GM18867 (cell line): ENCODE results near the gene CLEC3B.
"Not testable (repeated sequence)": the region's sequence is repeated elsewhere in the genome, so short reads cannot be mapped to it uniquely, and the experiment has no call there.

Experiments
- ATAC-seq: cut with Tn5 transposase; IDR thresholded peaks from one replicate; pipeline ENCODE4 v1.9.1; 2021; ENCODE audit warnings: mild to moderate bottlenecking, moderate library complexity; ENCODE audit not compliant: unreplicated experiment

Gene CLEC3B

GRCh38 chr3:45064512-45065372 is 38.6 kb downstream of the CLEC3B start:
- no peak for ATAC-seq

GRCh38 chr3:45065373-45065720 is 39.2 kb downstream of the CLEC3B start:
- ATAC-seq: no peak

DNA sequence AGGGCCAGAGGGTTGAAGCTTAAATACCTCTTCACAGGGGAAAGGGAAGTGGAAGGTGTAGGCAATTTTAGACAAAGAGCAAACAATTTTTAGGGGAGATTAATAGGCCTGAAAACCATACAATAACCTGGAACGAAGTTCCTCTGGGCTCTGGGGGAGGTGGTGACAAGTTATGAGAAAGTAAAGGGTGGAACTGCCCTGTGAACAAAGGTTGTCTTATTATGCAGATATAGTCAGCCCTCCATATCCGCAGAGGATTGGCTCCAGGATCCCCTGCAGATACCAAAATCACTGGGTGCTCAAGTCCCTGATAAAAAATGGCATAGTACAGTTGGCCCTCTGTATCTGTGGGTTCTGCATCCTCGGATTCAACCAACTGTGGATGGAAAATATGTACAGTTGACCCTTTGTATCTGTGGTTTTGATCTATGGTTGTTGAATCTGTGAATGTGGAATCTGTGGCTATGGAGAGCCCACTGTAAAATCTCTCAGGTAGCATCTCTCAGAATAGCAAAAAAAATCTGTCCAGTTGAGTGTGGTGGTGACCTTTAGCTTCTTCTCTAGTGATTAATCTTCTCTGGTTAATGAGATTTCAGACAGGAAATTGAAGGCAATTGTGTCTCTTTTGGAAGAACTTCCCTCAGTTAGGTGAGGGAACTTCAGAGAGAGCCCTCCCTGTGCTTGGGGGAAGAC is 40.2 kb downstream of the CLEC3B start:
- ATAC-seq: no peak

GRCh38 chr3:45067486-45067885 is 41.4 kb downstream of the CLEC3B start:
- no peak for ATAC-seq

DNA sequence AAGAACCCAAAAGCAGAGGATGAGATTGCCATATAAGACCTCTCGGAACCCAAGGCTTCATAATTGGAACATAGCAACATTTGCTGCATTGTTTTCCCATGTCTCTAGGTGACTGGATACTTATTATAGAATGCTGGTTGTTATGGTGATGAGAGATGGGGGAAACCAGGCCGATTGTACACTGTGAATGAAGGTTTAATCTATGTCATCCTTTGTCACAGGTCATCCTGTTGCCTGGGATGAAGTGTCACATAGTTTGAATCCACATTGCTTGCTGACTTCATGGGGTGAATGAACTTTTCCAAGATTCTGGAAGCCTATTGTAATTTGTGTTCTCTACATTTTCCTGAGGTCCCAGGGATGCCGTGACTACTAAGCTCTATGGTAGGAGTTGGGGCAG is 41.8 kb downstream of the CLEC3B start:
- ATAC-seq: no peak

DNA sequence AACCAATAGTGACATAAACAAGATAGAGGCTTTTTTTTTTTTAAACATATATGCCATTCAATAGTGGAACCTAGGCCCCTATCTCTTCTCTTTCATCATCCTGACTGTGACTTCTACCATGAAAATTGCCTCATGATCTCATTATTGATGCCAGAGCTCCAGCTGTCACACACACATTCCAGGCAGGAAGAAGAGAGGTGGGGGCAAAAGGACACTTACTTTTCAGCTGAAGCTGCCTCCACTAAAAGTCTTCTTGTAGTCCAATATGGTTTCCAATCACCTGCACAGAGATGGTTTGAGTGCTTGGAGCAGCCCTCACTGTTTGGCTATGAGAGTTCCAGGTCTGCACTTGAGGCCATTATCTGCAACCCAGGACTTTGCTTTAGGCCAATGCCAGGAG is 45.0 kb downstream of the CLEC3B start:
- ATAC-seq: no peak

DNA sequence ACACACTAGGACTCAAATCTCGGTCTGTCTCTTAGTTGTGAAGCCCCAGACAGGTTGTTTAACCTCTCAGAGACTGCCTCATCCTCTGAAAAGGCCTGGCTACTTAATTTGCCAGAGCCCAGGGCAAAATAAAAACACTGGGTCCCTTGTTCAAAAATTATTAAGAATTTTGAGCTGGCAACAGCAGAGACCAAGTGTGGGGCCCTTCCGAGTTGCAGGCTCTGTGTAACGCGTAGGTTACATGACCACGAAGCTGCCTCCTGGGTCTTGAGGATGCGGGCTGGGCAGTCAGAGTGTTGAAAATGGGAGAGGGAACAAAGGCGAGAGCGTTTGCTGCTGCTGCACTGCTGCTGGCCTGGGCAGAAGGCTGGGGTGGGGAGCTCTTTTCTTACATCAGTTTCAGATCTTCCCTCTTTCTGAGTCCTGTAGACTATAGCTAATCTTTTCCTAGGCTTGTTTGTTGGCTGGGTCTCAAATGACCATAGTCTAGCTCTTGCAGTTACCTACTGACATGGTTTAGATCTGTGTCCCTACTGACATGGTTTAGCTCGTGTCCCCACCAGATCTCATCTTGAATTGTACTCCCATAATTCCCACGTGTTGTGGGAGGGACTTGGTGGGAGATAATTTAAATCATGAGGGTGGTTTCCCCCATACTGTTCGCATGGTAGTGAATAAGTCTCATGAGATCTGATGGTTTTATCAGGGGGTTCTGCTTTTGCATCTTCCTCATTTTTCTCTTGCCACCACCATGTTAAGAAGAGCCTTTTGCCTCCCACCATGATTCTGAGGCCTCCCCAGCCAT is 49.9 kb downstream of the CLEC3B start:
- ATAC-seq: no peak

DNA sequence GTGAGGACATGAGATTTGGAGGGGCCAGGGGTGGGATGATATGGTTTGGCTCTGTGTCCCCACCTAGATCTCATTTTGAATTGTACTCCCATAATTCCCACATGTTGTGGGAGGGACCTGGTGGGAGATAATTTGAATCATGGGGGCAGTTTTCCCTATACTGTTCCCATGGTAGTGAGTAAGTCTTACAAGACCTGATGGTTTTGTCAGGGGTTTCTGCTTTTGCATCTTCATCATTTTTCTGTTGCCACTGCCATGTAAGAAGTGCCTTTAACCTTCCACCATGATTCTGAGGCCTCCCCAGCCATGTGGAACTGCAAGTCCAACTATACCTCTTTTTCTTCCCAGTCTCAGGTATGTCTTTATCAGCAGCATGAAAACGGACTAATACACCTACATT is 52.2 kb downstream of the CLEC3B start:
- ATAC-seq: not testable (repeated sequence)

DNA sequence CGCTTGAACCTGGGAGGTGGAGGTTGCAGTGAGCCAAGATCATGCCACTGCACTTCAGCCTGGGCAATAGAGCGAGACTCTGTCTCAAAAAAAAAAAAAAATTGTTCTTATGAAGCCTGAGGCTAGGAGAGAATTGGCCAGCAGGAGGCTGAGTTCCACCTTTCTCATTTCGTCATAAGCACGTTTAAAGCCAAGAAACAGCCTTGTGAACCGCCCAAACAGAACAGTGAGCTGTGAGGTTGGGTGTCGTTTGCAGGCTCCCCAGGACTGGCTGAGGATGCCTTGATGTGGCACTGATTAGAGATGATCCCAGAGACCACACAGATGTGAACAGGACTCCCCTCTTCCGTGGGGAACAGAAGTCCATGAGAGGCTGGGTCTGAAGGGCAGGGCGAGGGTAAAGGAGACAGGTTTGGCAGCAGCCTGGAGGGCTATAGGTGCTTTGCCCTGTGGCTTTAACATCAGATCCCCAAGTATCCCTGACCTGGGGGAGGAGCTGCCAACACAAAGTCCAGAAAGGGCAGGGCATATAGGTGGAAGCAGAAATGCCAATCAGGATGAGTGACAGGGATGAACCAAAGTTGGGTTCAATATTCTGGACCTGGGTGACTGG is 52.9 kb downstream of the CLEC3B start:
- no peak for ATAC-seq

- no peak for ATAC-seq
Measured at GRCh38 chr3:45079715-45080114, 53.6 kb downstream of the CLEC3B start.

GRCh38 chr3:45080824-45081223 is 54.7 kb downstream of the CLEC3B start:
- ATAC-seq: no peak

DNA sequence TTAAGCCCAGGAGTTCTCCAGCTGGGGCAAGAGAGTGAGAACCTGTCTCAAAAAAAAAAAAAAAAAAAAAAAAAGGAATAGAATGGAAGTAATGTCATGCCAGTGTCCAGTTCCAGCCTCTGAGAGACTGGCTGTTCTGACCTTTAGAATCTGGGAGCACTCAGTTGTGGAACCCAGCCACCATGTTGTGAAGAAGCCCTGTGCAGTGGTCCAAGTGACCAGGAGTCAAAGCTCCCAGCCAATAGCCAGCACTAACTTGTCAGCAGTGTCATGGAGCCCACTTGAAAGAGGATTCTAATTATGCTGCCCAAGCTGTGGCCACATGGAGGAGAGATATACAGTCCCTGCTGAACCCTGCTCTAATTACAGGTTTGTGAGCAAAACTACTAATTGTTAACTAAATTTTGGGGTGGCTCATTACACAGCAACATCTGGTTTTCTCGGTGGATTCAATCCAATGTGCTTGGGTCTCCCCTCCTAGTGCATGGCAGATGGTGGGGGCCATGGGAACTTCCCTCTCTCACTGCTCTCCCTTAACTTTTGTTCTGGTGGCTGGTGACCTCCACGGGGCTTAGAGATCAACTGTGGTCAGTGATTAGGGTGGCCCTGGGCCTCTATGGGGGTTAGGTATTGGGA is 55.5 kb downstream of the CLEC3B start:
- ATAC-seq: no peak

GRCh38 chr3:45082142-45082538 is 56.0 kb downstream of the CLEC3B start:
- no peak for ATAC-seq

DNA sequence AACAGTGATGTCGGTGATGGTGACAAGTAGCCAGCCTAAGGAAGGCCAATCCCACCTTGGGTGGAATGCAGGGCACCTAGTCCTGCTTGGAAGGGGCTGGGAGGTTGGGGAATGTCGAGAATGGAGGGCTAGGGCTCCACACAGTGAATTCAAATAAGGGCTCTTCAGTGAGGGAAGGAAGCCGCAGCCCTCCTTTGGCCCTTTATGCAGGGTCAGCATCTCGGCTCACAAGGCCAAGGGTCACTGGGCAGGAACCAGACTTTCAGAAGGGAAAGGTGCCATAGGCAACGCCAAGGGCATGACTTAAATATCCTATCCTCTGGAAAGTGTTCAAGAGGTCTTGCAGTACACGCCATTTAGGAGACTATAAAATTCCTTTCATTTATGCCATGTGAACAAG is 56.9 kb downstream of the CLEC3B start:
- ATAC-seq: no peak

DNA sequence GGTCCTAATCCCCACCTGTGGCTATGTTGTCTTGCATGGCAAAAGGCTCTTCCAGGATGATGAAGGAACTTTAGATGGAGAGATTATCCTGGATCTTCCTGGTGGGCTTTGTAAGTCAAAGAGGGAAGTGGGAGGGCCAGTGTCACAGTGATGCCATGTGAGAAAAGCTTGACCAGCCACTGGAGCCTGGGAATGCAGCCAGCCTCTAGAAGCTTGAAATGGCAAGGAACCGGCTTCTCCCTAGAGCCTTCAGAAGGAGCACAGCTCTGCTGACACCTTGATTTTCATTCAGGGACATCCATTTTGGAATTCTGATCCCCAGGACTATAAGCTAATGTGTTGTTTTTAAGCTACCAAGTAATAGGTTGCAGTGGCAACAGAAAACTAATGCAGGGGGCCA is 58.3 kb downstream of the CLEC3B start:
- no peak for ATAC-seq

DNA sequence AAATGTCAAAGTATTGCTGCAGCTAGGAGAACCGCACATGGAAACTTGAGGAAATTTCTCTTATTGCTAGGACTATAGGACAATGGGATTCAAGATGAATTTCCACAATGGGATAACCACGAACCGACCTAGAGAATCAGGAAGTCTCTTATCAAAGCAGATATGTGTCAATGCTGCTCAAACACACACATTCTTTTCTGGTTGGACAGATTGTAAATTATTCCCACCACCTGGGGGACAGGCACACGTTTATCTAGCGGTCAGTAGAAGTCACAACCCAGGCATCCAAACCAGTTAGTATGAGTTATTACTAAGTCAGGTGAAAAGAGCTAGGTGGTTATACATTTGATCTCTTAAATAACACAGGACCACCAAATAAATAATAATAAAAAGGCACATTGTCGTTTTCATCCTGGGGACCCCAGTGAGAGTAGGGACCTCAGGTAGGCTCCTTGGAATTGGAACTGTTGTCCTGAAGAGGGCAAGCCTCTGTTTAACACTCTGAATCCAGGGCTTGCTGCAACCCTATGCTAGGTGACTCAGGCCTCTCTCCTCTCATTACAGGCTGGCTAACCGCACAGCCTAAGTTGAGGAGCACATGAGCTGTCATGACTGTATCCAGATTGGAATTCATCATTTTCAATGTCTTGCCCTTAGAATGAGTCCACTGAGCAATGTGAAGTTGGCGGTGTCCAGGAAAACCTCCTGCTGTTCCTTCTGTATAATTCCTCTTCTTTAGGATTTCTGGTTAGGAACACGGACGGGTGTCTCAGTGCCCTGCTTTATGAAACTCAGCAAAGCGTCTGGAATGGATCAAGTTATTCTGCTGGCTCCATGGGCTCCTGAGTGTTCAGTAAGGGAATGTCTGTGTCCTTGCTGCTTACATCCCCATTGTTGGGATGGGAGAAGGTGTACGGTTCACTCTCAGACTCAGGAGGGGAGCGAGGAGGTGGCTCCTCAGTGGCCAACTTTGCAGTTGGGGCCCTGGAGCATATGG is 59.0 kb downstream of the CLEC3B start:
- no peak for ATAC-seq
